ENCODE data around the gene TCEA3. TPM values are rescaled to one million over a fixed set of nuclear protein-coding genes. Genes with fewer than 3 reads are reported as not detected.

Gene TCEA3
- total RNA-seq, 1 experiment from 2014 or later = 0.95 TPM

DNA sequence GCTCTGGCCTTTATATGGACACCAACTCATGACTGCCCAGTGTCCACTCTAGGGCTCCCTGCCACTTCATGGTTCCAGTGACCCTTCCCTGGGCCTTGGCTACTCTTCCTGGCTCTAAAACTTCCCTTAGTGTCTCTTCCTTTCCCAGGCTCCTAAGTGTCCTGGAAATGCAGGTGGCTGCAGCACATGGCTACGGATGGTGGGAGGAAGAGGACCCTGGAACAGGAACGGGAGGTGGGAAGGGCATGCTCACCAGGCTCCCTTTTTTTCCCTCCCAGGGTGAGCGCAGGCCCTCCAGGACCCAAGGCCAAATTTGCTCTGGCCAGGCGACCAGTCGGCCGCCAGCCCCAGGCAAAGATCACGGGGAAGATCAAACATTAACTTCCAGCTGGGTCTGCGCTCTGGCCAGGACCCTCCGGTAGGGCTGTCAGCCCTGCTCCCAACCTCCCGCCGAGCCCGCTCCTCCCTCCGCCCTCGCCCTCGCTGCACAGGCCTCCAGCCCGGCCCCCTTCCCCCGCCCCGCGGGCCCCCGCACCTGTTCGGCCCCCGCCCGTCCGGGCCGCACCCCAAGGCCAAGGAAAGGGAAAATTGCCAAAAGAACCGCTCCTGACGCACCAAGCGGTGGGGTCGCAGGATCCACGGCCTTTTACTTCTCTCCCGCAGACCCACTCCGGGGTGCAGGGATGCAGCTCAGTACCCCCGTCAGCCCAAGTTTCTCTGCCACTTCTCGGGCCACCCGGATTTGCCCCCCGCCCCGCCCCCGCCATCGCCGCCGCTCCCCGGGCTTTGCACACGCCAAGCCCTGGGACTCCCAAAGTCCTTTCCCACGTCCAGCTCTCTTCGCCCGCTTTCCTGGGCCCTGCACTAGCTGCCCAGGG, 894 bp downstream of the TCEA3 start:
- DNase-seq (ENCODE audit: low spot score) = no peak
- in situ Hi-C loops (cut with HindIII; ENCODE audit: low sequenced_read_pairs) = no loop called here

GRCh38 chr1:23422941-23423340, 1.6 kb downstream of the TCEA3 start:
- in situ Hi-C loops (cut with HindIII; ENCODE audit: low sequenced_read_pairs) = no loop called here
- DNase-seq (ENCODE audit: low spot score) = no peak

GRCh38 chr1:23422241-23422877, 2.2 kb downstream of the TCEA3 start:
- in situ Hi-C loops (cut with HindIII; ENCODE audit: low sequenced_read_pairs) = no loop called here
- no peak for DNase-seq (ENCODE audit: low spot score)

DNA sequence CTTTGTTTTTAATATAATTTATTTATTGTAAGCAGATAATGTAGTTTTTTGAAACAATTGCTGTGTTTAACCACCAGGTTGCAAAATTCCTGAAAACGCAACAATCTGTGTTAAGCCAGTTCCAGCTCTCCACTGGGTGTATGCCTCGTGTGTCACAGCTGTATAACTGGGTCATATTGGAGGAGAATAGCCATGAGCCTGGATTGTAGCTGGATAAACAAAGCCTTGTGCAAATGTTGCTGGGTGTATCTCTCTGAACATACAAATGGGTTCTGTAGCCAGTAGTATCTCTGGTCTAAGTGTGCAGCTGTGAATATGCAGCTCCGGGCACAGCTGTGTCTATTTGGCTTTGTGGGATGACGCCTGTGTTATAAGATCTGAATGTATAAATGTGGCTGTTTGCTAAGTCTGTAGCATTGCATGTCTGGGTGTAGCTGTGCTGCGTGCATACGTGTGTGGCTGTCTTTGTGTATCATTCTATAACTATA, 2.8 kb downstream of the TCEA3 start:
- DNase-seq (ENCODE audit: low spot score) = no peak
- in situ Hi-C loops (cut with HindIII; ENCODE audit: low sequenced_read_pairs) = no loop called here

- in situ Hi-C loops (cut with HindIII; ENCODE audit: low sequenced_read_pairs) = no loop called here
- DNase-seq (ENCODE audit: low spot score) = no peak
These were observed 3.2 kb downstream of the TCEA3 start for GRCh38 chr1:23421343-23421742.

GRCh38 chr1:23420778-23421177, 3.8 kb downstream of the TCEA3 start:
- DNase-seq (ENCODE audit: low spot score) = no peak
- in situ Hi-C loops (cut with HindIII; ENCODE audit: low sequenced_read_pairs) = no loop called here

DNA sequence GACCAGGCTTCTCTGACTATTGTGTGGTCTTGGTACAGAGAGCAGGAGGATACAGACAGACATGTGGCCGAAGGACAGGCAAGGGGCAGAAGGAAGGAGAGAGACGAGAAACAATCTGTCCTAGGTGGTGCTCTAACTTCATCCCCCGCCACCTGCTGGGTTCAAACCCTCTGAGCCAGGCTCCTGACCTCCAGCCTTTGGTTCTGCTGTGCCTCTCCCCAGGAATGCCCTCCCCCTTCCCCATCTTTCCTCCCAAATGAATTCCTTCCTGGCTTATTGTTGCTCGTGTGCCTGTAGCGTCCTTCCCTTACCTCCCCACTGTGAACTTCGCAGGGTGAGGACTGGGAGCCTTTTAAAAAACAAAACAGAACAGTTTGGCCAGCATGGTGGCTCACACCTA, 5.4 kb downstream of the TCEA3 start:
- DNase-seq (ENCODE audit: low spot score) = no peak
- in situ Hi-C loops (cut with HindIII; ENCODE audit: low sequenced_read_pairs) = no loop called here

DNA sequence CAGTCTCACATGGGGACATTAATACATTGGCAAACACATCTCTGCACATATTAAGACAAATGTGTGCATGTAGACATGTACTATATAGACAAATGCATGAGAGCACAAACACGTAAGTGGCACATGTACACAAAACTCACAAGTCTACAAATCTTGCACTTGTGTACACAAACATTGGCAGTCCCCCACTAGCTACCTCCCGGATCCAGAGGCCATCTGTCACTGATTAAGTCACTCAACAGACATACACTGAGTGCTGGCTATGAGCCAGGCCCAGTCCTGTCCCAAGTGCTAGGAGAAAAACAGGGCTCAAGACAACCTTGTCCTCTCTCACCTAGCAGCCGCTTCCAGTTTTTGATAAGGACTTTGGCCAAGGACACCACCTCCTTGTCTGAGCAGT, 7.0 kb downstream of the TCEA3 start:
- in situ Hi-C loops (cut with HindIII; ENCODE audit: low sequenced_read_pairs) = no loop called here
- DNase-seq (ENCODE audit: low spot score) = peak; percentile 94

DNA sequence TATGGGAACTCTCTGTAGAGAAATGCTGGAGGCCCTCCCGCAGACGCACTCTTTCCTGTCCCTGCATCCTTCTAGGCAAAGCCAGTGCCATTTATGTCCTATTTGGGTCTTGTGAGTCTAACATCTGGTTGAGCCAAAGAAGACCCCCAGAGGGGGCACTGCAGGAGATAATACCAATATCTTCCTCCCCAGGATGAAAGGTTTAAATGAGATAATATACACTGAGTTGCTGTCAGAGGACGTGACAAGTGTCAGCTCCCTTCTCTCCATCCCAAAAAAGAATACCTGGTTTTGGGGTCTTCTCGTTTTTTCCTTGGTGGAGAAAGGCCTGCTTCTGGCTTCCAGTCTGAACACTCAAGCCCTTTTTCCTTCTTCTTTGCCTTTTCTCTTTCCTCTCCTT, 7.6 kb downstream of the TCEA3 start:
- in situ Hi-C loops (cut with HindIII; ENCODE audit: low sequenced_read_pairs) = no loop called here

DNA sequence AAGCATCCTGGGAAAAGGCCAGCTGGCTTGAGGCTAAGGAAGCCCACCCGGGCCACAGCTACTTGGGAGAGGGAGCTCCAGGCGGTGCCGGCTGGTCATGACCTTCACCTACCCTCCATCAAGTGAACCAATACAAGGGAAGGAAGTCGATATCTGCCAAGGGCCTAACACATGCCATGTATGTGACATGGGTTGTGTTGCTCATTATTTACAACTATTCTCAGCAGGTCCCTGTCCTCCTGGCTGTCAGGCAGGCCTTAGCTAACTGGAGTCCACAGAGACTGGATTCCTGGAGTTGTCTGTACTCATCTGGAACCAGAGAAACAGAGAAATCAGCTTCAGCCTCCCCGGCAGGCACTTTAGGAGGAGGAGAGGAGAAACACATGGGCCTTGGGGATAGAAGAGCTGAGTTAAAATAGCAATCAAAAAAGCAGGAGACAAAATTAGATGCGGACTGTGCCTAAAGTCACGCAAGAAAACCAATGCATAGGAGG, 15.7 kb downstream of the TCEA3 start:
- in situ Hi-C loops (cut with HindIII; ENCODE audit: low sequenced_read_pairs) = no loop called here
- no peak for DNase-seq (ENCODE audit: low spot score)

More for the DNA sequence above, 7.6 kb downstream of the TCEA3 start:
- no peak for DNase-seq (ENCODE audit: low spot score)

DNA sequence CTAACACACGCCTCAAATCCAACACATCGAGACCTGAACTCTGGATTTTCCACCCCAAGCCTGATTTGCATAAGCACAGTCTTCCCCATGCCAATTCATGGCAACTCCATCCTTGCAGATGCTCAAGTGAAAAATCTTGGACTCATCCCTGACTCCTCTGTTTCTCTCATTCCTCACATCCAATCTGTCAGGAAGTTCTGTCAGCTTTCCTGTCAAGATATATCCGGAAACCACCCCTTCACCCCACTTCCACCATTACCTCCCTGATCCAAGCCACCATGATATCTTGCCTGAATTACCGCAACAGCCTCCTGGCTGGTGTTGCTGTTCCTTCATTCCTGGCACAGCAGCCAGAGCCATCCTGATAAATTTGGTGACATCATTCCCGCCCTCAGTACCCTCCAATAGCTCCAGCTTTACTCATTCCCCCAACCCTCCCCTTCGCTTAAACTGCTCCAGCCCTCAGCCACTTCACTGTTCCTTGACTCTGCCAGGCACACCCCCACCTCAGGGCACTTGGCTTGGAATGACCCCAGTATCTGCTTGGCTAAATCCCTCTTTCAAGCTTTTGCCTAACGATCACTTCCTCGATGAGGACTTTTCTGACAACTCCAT, 17.4 kb downstream of the TCEA3 start:
- DNase-seq (ENCODE audit: low spot score) = no peak
- in situ Hi-C loops (cut with HindIII; ENCODE audit: low sequenced_read_pairs) = no loop called here

GRCh38 chr1:23405946-23406345, 18.6 kb downstream of the TCEA3 start:
- in situ Hi-C loops (cut with HindIII; ENCODE audit: low sequenced_read_pairs) = no loop called here
- no peak for DNase-seq (ENCODE audit: low spot score)

DNA sequence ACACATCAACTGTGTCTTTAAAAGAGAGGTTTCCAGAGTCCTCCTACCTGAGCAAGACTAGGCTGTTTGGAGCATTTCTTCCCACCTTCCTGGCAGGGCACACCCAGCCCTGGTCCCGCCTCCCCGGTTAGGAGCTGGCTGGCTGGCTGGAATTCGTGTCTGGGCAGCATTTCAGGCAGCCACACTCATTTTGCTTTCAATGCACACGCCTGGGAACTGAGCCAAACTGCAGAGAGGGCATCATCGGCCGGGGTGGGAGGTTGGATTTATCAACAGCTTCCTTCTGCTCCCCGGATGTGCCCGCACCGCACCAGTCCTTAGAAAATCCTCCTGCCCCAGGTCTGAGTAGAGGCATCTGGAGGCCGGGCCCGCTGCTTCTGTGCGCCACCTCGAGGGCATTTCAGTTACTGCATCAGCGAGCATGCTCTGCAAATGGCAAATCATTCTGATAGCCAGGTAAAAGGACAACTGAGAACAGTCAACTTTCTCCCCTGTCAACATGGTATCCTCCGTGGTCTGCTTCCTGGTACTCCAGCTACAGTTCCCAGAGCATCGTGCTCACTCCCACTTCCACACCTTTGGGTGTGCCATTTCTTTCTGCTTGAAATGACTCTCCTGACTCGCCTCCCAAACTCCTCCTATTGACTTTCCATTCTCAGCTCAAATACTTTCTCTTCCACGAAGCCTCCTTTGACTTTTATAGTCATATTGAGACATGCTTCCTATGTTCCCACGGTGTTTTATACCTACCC, 20.6 kb downstream of the TCEA3 start:
- DNase-seq (ENCODE audit: low spot score) = peak; percentile 84
- in situ Hi-C loops (cut with HindIII; ENCODE audit: low sequenced_read_pairs) = no loop called here

DNA sequence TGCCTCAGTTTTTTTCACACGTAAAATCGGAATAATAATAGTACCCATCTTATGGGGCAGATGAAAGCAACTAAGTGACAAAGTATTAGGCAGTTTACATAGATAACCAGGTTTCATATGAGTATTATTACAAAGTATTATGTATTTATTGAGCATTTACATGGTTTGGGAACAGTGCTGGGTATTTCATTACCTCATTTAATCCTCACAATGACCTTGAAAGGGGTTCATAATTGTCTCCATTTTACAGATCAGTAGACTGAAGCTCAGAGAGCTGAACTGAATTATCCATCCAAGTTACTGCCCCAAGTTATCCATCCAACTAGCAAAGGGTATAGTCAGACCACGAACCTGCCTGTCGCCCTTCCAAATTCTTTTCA, 21.2 kb downstream of the TCEA3 start:
- in situ Hi-C loops (cut with HindIII; ENCODE audit: low sequenced_read_pairs) = no loop called here
- no peak for DNase-seq (ENCODE audit: low spot score)

- in situ Hi-C loops (cut with HindIII; ENCODE audit: low sequenced_read_pairs) = no loop called here
- DNase-seq (ENCODE audit: low spot score) = no peak
These were observed 21.6 kb downstream of the TCEA3 start for GRCh38 chr1:23403038-23403336.

DNA sequence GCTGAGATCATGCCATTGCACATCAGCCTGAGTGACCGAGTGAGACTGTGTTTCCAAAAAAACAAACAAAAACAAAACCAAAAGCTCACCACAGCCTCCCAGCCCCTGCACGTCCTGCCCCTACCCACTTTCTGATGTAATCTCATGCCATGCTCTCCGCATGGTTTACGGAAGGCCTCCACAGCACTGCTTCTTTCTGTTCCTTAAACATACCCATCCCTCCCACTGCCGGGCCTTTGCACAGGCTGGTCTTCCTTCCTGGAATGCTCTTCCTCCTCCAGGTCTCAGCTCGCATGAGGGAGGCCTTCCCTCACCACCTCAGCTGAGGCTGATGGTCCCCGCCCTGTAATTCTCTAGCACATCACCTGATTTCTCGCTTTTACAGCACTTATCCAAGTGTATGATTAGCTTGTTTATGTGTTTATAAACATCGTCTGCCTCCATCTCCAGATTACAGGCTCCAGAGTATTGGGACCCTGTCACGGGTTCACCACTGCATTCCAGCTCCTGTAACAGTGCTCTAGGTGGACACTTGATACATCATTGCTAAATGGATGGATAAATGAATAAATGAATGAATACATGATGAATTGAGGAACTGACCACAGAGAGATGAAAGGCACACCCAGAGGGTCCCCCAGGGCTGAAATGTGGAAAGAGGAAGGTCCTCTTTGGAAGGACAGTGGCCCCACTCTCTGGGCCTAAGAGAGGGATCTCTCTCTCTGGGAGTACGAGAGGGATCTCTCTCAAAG, 22.1 kb downstream of the TCEA3 start:
- no peak for DNase-seq (ENCODE audit: low spot score)
- in situ Hi-C loops (cut with HindIII; ENCODE audit: low sequenced_read_pairs) = no loop called here

- in situ Hi-C loops (cut with HindIII; ENCODE audit: low sequenced_read_pairs) = no loop called here
- DNase-seq (ENCODE audit: low spot score) = no peak
These were observed 23.2 kb downstream of the TCEA3 start for GRCh38 chr1:23401313-23401712.

DNA sequence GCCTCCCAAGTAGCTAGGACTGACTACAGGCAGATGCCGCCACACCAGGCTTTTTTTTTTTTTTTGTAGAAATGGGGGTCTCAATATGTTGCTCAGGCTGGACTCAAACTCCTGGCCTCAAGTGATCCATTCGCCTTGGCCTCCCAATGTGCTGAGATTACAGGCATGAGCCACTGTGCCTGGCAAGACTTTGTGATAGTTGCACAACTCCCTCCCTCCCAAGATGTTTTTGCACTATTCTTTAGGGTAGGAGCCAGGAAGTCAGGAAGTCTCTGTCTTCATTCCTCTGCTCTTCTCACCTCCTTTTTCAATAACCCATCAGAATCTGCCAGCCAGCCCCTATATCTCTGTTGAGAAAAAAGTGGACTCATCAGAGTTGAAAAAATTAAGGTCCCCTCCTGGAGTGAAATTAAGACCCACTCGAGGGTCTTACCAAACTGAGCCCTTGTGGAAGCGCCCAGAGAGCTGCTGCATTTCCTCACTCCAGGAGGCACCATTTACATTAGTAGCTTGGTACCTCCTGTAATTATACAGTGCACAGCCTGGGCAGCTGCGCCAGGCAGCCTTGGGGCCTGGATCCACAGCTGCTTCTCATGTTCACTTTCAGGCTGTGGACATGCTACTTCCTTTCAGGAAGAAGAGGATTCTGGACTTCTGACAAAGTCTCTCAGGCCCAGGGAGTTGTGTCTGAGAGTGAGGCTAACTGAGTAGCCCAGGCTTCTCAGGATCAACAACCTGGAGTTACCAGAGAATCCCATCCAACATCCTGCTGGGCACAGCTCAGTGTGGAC, 24.0 kb downstream of the TCEA3 start:
- no peak for DNase-seq (ENCODE audit: low spot score)
- in situ Hi-C loops (cut with HindIII; ENCODE audit: low sequenced_read_pairs) = no loop called here

Data from G401 (cell line).